ACC112 (cell line): ENCODE measurements around the gene TCFL5.

ENCODE experiments used
- H2AFZ ChIP-seq: fragments of 200-600 bp; sonication (generic); one replicate; pipeline ENCODE4 v1.6.0; 2017; ENCODE audit warnings: antibody characterized with exemption, low read length; ENCODE audit not compliant: unreplicated experiment
- H3K27ac ChIP-seq: fragments of 200-600 bp; sonication (generic); 2 replicates; pipeline ENCODE4 v1.5.1; 2014; ENCODE audit warnings: low read depth, mild to moderate bottlenecking, antibody characterized with exemption, low read length, moderate library complexity
- H3K27me3 ChIP-seq: fragments of 200-600 bp; sonication (generic); 2 replicates; pipeline ENCODE4 v1.6.1; 2014; ENCODE audit warnings: mild to moderate bottlenecking, antibody characterized with exemption, low read length, moderate library complexity, mixed read lengths; ENCODE audit not compliant: insufficient read depth
- H3K36me3 ChIP-seq: fragments of 200-600 bp; sonication (generic); 2 replicates; pipeline ENCODE4 v1.6.1; 2016; ENCODE audit warnings: mild to moderate bottlenecking, antibody characterized with exemption, low read length, moderate library complexity, mixed read lengths; ENCODE audit not compliant: insufficient read depth
- H3K4me1 ChIP-seq: fragments of 200-600 bp; sonication (generic); one replicate; pipeline ENCODE4 v1.6.1; 2016; ENCODE audit warnings: low read length, mixed read lengths; ENCODE audit not compliant: insufficient read depth, unreplicated experiment, control insufficient read depth
- H3K4me3 ChIP-seq: fragments of 200-600 bp; sonication (generic); 2 replicates; pipeline ENCODE4 v1.5.1; 2014; ENCODE audit warnings: mild to moderate bottlenecking, low read depth, low read length
- H3K79me2 ChIP-seq: fragments of 200-600 bp; sonication (generic); one replicate; pipeline ENCODE4 v1.6.0; 2016; ENCODE audit warnings: low read length; ENCODE audit not compliant: control insufficient read depth, unreplicated experiment, insufficient read depth

TCFL5 gene

DNA sequence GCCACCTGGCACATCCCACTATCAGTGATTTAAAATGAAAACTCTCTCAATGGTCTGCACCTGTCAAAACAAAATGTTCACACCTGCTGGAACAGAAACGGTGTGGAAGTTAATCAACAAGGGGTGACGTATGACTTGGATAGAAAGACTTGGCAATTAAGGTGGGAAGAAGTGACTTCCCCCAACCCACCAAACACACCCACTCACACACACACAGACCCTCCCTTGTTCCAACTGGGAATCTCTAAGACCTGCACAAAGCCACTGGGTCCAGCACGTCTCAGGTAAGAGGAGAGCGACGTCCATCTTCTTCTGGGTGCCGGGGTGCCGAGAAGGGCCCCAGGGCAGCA lies 25.1 kb upstream of the TCFL5 start:
- H3K4me1 ChIP-seq, result peaks cover 15% of the 10 kb centered on the region
- H3K79me2 ChIP-seq, result no peaks in the 10 kb centered on the region
- H3K4me3 ChIP-seq, result no peak overlapping the region
- H2AFZ ChIP-seq, result no peak overlapping the region
- H3K27ac ChIP-seq, result no peak overlapping the region
- H3K27me3 ChIP-seq, result no peaks in the 10 kb centered on the region
- peaks cover 14% of the 10 kb centered on the region; the same call in 1 of the 2 replicates for H3K36me3 ChIP-seq

DNA sequence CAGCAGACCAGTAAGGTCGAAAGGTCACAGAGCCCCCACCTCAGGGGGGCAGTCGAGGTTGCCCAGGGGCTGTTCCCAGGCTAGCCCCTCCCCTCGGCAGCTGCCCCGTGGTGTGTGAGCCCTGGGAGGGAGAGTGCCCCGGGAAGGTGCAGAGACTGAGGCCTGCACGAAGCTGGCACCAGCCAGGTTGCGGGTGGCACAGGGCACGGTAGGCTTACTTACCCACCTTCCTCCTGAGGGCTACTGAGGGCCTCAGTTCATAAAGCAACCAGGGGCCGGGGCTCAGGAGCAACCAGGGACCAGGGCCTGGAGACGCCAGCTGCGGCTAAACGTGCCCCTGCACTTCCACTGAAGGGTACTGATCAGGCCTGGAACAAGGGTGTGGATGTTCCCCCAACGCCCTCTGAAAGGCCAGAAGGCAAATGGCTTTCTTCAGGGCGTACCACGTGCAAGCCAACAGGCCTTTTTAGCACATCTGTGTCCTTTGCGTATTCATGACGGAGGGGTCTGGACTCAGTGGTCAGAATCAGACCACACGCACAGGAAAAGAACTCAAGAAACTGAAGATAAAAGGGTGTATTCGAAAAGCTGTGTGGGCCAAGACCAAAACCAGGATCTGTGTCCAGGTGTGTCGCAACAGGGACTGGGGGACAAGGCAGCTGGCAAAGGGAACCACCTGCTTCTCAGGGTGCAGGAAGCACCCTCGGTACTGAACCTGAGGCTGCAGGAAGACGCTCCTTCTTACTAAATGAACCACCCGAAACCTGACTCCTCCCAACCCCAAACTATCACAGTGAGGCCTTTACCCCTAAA lies 24.5 kb upstream of the TCFL5 start:
- Histone ChIP-seq H3K4me1 (peaks cover 15% of the 10 kb centered on the region), H3K27me3 (no peaks in the 10 kb centered on the region), H3K4me3 (no peak overlapping the region), H3K79me2 (no peaks in the 10 kb centered on the region), H3K36me3 (peaks cover 10% of the 10 kb centered on the region; the same call in 1 of the 2 replicates), H2AFZ (no peak overlapping the region), H3K27ac (no peak overlapping the region)

DNA sequence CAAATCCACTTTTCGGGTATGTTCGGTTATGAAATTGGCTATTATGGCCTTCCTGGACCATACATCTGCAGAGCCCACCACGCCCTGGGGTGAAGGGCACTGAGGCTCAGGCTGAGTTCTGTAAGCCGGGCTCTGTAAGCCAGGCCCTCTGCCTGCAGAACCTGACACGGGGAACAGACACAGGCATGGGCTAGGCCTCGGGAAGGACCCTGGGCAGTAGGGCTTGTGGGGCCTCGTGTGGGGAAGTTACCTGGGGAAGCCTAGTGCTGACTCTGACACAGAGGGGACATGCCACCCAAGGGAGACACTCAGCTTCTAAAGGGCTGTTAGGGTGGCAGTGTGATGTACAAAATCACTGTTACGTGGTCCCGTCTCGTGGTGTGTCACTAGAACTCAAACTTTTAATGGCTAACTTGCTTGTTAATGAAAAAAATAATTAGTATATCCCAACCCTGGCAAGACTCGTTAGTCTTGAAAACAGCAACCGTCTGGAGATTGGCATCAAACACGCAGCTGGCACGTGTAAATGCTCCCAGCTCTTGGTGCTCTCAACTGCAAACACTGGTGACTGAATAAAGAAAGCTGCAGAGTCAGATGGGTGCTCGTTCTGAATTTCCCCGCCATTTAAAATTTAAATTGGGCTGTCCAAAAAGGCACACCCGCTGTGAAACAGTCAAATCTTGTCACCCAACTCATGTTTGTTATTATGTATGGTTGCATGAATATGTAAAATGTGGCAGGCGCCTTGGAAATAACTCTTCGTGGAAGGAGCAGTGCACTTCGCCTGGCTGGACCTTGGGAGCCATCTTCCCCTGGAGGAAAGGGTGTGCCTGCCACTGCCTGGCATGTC lies 23.6 kb upstream of the TCFL5 start:
- H3K79me2 ChIP-seq, result no peaks in the 10 kb centered on the region

DNA sequence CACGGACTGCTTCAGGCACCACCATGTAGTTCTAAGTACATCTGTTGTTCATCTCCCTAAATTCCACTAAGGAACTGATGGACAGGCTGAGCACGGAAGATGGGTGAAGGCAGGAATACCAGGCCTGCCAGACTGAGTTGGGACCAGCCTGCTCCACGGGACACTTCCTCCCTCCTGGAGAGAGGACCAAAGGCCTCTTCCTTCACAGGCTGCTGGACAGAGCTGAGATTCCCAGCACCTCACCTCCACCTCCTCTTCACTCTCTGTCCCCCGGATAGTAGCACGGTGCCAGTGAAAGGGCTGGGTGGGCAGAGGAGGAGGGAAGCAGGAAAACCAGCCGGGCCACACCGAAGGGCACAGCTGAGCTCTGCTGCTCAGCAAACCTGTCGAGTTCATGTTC lies 22.9 kb upstream of the TCFL5 start:
- Histone ChIP-seq H3K27me3 (no peaks in the 10 kb centered on the region), H3K27ac (no peak overlapping the region), H3K79me2 (no peaks in the 10 kb centered on the region), H2AFZ (no peak overlapping the region), H3K4me3 (no peak overlapping the region), H3K36me3 (peaks cover 3% of the 10 kb centered on the region; the same call in 1 of the 2 replicates), H3K4me1 (peaks cover 15% of the 10 kb centered on the region)

More for the DNA sequence above, 23.6 kb upstream of the TCFL5 start:
- H3K27ac ChIP-seq, result no peak overlapping the region
- no peaks in the 10 kb centered on the region for H3K27me3 ChIP-seq
- peaks cover 15% of the 10 kb centered on the region for H3K4me1 ChIP-seq
- H3K36me3 ChIP-seq, result peaks cover 3% of the 10 kb centered on the region; the same call in 1 of the 2 replicates
- H3K4me3 ChIP-seq, result no peak overlapping the region
- no peak overlapping the region for H2AFZ ChIP-seq

DNA sequence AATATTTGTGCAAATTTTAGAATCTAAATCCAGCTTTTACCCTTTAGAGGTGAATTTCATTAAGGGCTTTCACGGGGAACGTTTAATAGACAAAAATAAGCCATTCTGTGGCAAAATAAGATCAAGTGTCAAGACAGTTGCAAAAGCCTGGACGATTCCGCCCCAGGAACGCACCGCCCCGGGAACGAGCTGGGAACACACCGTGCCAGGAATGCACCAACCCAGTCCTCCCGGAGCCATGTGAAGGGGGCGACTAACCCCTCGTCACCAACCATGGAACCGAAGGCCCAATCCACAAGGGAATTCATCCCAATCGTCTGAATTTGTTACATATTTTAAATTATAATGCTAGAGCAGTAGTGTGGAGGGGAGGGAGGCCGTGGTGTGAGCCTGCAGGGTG lies 20.8 kb upstream of the TCFL5 start:
- no peak overlapping the region for H2AFZ ChIP-seq
- H3K27ac ChIP-seq, result no peak overlapping the region
- H3K36me3 ChIP-seq, result peaks cover 3% of the 10 kb centered on the region; the same call in 1 of the 2 replicates
- peaks cover 3% of the 10 kb centered on the region for H3K4me1 ChIP-seq
- no peak overlapping the region for H3K4me3 ChIP-seq
- H3K27me3 ChIP-seq, result no peaks in the 10 kb centered on the region
- H3K79me2 ChIP-seq, result no peaks in the 10 kb centered on the region

DNA sequence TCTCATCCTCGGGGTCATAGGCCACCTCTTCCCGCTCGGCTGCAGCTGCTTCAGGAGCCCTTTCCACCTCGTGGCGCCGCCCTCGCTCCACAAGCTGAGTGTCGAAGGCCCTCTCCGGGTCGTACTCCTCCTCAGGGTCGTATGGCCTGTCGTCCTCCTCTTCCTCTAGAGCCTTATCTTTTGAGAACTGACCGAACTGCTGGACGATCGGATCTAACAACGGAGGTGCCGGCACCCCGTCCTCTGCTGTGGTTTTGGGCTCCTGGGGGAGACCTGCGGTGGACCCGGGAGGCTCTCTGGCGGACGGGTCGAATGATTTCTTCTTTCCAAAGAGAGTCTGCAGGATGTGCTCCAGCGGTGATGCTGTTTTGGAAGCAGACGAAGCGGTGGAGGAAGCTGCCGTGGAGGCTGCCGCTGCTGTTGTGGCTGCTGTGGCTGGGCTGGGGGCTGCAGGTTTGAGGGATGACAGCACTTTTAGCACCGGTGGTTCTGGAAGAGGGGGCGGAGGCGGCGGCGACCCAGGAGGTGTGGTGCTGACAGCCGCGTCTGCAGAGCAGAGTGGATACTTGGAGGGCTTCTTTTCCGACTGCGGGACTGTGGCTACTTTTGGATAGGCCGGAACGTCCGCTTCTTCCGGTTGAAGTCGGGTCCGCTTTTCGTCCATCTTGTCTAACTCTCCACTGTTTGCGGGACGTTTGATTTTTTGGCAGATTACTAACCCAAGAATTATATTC lies 20.2 kb upstream of the TCFL5 start:
- no peak overlapping the region for H2AFZ ChIP-seq
- H3K27me3 ChIP-seq, result no peaks in the 10 kb centered on the region
- no peak overlapping the region for H3K4me3 ChIP-seq
- H3K79me2 ChIP-seq, result no peaks in the 10 kb centered on the region
- peaks cover 3% of the 10 kb centered on the region; the same call in 1 of the 2 replicates for H3K36me3 ChIP-seq
- no peaks in the 10 kb centered on the region for H3K4me1 ChIP-seq
- H3K27ac ChIP-seq, result no peak overlapping the region

DNA sequence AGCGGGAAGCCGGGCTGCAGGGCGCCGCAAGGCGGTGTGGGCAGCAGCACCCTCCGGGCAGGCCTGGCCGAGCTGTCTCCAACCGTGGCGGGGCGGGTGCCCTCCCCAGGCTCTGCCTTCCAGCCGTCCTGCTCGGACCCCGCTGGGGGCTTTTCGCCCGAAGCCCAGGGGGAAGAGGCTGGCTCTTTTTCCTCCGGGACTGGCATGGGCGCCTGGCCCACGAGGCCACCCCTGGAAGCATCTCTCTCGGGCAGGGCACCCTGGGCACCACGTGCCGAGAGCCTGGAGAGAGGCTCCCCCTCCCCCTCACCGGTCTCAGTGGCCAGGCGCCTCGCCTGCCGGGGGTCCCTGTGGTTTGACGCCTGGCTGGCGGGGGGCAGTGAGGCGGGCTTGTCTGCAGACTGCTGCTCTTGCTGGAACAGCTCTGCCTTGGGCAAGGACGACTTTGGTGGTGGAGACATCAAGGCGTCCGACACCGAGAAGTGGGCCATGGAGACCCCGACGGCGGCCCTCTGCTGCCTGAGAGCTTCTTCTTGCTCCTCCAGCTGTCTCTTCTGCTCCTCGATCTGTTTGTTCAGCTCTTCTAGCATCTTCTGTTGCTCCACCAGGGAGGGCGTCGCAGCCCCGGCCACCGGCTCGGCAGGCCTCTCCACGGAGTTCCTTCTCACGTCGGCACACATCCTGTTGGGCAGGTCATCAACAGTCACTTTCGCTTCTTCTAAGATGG lies 19.5 kb upstream of the TCFL5 start:
- H3K4me1 ChIP-seq, result peaks cover 1% of the 10 kb centered on the region
- H3K36me3 ChIP-seq, result peaks cover 3% of the 10 kb centered on the region; the same call in 1 of the 2 replicates
- H3K27me3 ChIP-seq, result no peaks in the 10 kb centered on the region
- no peak overlapping the region for H3K4me3 ChIP-seq
- no peaks in the 10 kb centered on the region for H3K79me2 ChIP-seq
- no peak overlapping the region for H3K27ac ChIP-seq
- H2AFZ ChIP-seq, result no peak overlapping the region

DNA sequence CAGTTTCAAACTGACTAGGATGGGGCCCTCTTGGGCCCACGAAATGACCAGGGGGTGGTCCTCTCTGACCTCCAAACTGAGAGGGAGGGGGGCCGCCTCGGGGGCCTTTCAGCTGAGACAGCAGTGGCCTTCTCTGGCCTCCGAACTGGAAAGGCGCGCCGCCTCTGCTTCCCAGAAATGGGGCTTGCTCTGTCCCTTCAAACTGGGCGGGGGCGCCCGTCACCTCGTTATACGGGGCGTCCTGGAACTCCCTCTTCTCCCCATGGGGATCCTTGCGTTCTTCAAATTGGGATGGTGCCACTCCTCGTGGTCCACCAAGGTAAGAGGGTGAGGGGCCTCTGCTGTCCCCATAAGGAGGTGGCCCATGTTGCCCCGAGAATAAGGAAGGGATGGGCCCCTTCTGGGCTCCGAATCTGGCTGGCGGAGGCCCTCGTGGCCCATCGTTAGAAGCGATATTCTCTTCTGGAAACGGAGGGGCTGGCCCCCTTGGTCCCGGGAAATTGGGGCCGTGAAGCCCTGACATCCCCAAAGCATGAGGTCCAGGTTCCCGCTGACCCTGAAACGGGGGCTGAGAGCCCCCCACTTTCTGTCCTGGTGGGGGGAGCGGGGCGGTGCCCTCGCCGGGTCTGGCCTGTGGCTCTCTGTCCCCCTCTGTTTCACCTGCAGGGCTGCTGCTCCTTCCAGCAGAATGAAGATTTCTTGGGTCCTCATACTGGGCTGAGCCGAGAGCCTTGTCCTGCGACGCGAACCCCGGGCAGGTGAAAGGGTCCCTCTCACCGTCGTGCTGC lies 18.7 kb upstream of the TCFL5 start:
- no peaks in the 10 kb centered on the region for H3K27me3 ChIP-seq
- H3K79me2 ChIP-seq, result no peaks in the 10 kb centered on the region
- H3K36me3 ChIP-seq, result peaks cover 3% of the 10 kb centered on the region; the same call in 1 of the 2 replicates
- H2AFZ ChIP-seq, result no peak overlapping the region
- H3K4me1 ChIP-seq, result peaks cover 6% of the 10 kb centered on the region
- H3K4me3 ChIP-seq, result no peak overlapping the region
- no peak overlapping the region for H3K27ac ChIP-seq

DNA sequence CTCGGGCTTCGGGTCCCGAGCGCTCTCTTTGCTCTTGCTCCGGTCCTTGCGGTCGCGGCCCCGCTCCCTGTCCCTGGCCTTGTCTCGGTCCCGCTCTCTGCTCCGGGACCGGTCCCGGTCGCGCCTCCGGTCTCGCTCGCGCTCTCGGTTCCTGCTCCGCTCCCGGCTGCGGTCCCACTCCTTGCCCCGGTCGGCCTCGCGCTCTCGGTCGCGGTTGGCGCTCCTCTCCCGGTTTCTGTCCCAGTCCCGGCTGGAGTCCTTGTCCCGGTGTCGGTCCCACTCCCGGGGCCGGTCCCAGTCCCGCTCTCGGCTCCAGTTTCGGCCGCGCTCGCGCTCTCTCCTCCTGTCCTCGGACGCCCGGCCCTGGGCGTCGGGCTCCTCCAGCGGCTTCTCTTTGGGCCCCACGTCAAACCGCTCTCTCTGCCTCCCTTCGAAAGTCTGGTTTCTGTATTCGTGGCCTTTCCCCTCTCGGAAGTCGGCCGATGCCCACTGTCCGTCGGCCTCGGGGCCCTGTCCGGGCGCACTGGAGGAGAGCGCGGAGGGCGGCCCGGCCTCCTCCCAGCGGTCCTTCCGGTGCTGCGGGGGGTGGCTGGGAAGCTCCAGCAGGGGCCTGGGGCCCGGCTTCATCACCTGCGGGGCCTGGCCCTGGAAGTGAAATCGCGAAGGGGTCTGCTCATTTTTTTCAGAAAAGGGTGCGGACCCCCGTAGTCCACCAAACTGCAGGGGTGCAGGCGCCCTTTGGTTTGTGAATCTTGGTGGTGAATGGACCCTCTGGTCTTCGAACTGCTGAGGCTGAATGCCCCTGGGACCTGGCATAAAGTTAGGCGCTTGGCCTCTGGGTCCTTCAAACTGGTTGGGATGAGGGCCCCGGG lies 17.9 kb upstream of the TCFL5 start:
- Histone ChIP-seq H3K36me3 (peaks cover 3% of the 10 kb centered on the region; the same call in 1 of the 2 replicates), H2AFZ (no peak overlapping the region), H3K27me3 (no peaks in the 10 kb centered on the region), H3K79me2 (no peaks in the 10 kb centered on the region), H3K27ac (no peak overlapping the region), H3K4me1 (peaks cover 6% of the 10 kb centered on the region), H3K4me3 (no peak overlapping the region)
